Measurements from ENCODE around the gene USP17L10. TPM values are rescaled to one million over a fixed set of nuclear protein-coding genes. Genes with fewer than 3 reads are reported as not detected.
"Not testable (repeated sequence)": the region's sequence is repeated elsewhere in the genome, so short reads cannot be mapped to it uniquely, and the experiment has no call there.

USP17L10 gene
- total and polyA plus RNA-seq, 2 experiments from 2014 or later: not detected

GRCh38 chr4:9230249-9230648, 19.8 kb downstream of the USP17L10 start:
- H3K9me2 ChIP-seq (ENCODE audit: insufficient read depth); H3K36me3 ChIP-seq (ENCODE audit: low read depth); H3K9me3 ChIP-seq (ENCODE audit: low read depth); H3K4me2 ChIP-seq (ENCODE audit: unreplicated experiment); H3K27ac ChIP-seq; H4K20me1 ChIP-seq (ENCODE audit: insufficient read depth); H3F3A ChIP-seq (ENCODE audit: insufficient read depth); H3K4me3 ChIP-seq; H3K79me2 ChIP-seq (ENCODE audit: insufficient read depth); H2AFZ ChIP-seq; H3K4me1 ChIP-seq (ENCODE audit: insufficient read depth); DNase-seq; in situ Hi-C loops (cut with MboI); H3K9ac ChIP-seq; H3K27me3 ChIP-seq (replicated peaks; ENCODE audit: insufficient read depth): not testable (repeated sequence)
- WGBS, 2 experiments (ENCODE audit: low coverage in 1 of 2, low lambda C conversion rate in 2 of 2, missing lambda C conversion rate in 2 of 2): 47 to 53% methylated on average over 5 of the region's 8 CpGs

- H3K4me3 ChIP-seq; H3F3A ChIP-seq (ENCODE audit: insufficient read depth); H2AFZ ChIP-seq; H3K9me2 ChIP-seq (ENCODE audit: insufficient read depth); H3K79me2 ChIP-seq (ENCODE audit: insufficient read depth); H3K36me3 ChIP-seq (ENCODE audit: low read depth); H3K9ac ChIP-seq; H3K4me1 ChIP-seq (ENCODE audit: insufficient read depth); H3K4me2 ChIP-seq (ENCODE audit: unreplicated experiment); H4K20me1 ChIP-seq (ENCODE audit: insufficient read depth); in situ Hi-C loops (cut with MboI); DNase-seq; H3K9me3 ChIP-seq (ENCODE audit: low read depth); H3K27ac ChIP-seq; H3K27me3 ChIP-seq (replicated peaks; ENCODE audit: insufficient read depth): not testable (repeated sequence)
- no CpG with 5 or more reads among the region's 15 CpGs for WGBS, 2 experiments (ENCODE audit: low coverage in 1 of 2, low lambda C conversion rate in 2 of 2, missing lambda C conversion rate in 2 of 2)
These were observed 23.6 kb downstream of the USP17L10 start, which contains the start of gene USP17L15 for GRCh38 chr4:9234085-9234484. Gene USP17L15, plus strand, starts transcription at chr4:9234385. Its CDS starts 0 bp downstream, at chr4:9234385.

GRCh38 chr4:9238461-9238860, 28.0 kb downstream of the USP17L10 start:
- H3K27me3 ChIP-seq (replicated peaks; ENCODE audit: insufficient read depth); H3K9me3 ChIP-seq (ENCODE audit: low read depth); H3K27ac ChIP-seq; H3K4me3 ChIP-seq; H3K9me2 ChIP-seq (ENCODE audit: insufficient read depth); H2AFZ ChIP-seq; H3F3A ChIP-seq (ENCODE audit: insufficient read depth); in situ Hi-C loops (cut with MboI); H3K36me3 ChIP-seq (ENCODE audit: low read depth); H4K20me1 ChIP-seq (ENCODE audit: insufficient read depth); H3K9ac ChIP-seq; DNase-seq; H3K4me1 ChIP-seq (ENCODE audit: insufficient read depth); H3K79me2 ChIP-seq (ENCODE audit: insufficient read depth); H3K4me2 ChIP-seq (ENCODE audit: unreplicated experiment): not testable (repeated sequence)
- WGBS, 2 experiments (ENCODE audit: low coverage in 1 of 2, low lambda C conversion rate in 2 of 2, missing lambda C conversion rate in 2 of 2): 40% methylated on average over 3 to 4 of the region's 12 CpGs

- H3F3A ChIP-seq (ENCODE audit: insufficient read depth); H3K27me3 ChIP-seq (replicated peaks; ENCODE audit: insufficient read depth); H3K36me3 ChIP-seq (ENCODE audit: low read depth); H2AFZ ChIP-seq; H3K4me1 ChIP-seq (ENCODE audit: insufficient read depth); H3K79me2 ChIP-seq (ENCODE audit: insufficient read depth); H3K9me2 ChIP-seq (ENCODE audit: insufficient read depth); H4K20me1 ChIP-seq (ENCODE audit: insufficient read depth); in situ Hi-C loops (cut with MboI); H3K27ac ChIP-seq; DNase-seq; H3K4me3 ChIP-seq; H3K9ac ChIP-seq; H3K9me3 ChIP-seq (ENCODE audit: low read depth); H3K4me2 ChIP-seq (ENCODE audit: unreplicated experiment): not testable (repeated sequence)
- 61 to 67% methylated on average over 12 of the region's 14 CpGs for WGBS, 2 experiments (ENCODE audit: low coverage in 1 of 2, low lambda C conversion rate in 2 of 2, missing lambda C conversion rate in 2 of 2)
These were observed 33.1 kb downstream of the USP17L10 start, which contains the start of gene USP17L17 for GRCh38 chr4:9243579-9243978. Gene USP17L17, plus strand, starts transcription at chr4:9243879. Its CDS starts 0 bp downstream, at chr4:9243879.

GRCh38 chr4:9247953-9248680, 37.7 kb downstream of the USP17L10 start, which contains the start of gene USP17L18:
Gene USP17L18, plus strand, starts transcription at chr4:9248630. Its CDS starts 0 bp downstream, at chr4:9248630.
- H3F3A ChIP-seq (ENCODE audit: insufficient read depth); H2AFZ ChIP-seq; H3K79me2 ChIP-seq (ENCODE audit: insufficient read depth); H3K9me2 ChIP-seq (ENCODE audit: insufficient read depth); H3K4me1 ChIP-seq (ENCODE audit: insufficient read depth); H3K4me2 ChIP-seq (ENCODE audit: unreplicated experiment); in situ Hi-C loops (cut with MboI); H3K27me3 ChIP-seq (replicated peaks; ENCODE audit: insufficient read depth); H3K9me3 ChIP-seq (ENCODE audit: low read depth); H4K20me1 ChIP-seq (ENCODE audit: insufficient read depth); H3K36me3 ChIP-seq (ENCODE audit: low read depth); H3K4me3 ChIP-seq; DNase-seq; H3K27ac ChIP-seq; H3K9ac ChIP-seq: not testable (repeated sequence)
- WGBS, 2 experiments (ENCODE audit: low coverage in 1 of 2, low lambda C conversion rate in 2 of 2, missing lambda C conversion rate in 2 of 2): 60% methylated on average over 17 to 18 of the region's 26 CpGs

- H4K20me1 ChIP-seq (ENCODE audit: insufficient read depth); H3K4me3 ChIP-seq; H3K9me3 ChIP-seq (ENCODE audit: low read depth); H3K27me3 ChIP-seq (replicated peaks; ENCODE audit: insufficient read depth); H3K9ac ChIP-seq; DNase-seq; in situ Hi-C loops (cut with MboI); H3K4me2 ChIP-seq (ENCODE audit: unreplicated experiment); H2AFZ ChIP-seq; H3K9me2 ChIP-seq (ENCODE audit: insufficient read depth); H3K4me1 ChIP-seq (ENCODE audit: insufficient read depth); H3F3A ChIP-seq (ENCODE audit: insufficient read depth); H3K79me2 ChIP-seq (ENCODE audit: insufficient read depth); H3K36me3 ChIP-seq (ENCODE audit: low read depth); H3K27ac ChIP-seq: not testable (repeated sequence)
- no CpG with 5 or more reads among the region's 13 CpGs for WGBS, 2 experiments (ENCODE audit: low coverage in 1 of 2, low lambda C conversion rate in 2 of 2, missing lambda C conversion rate in 2 of 2)
These were observed 42.6 kb downstream of the USP17L10 start, which contains the start of gene USP17L19 for GRCh38 chr4:9253078-9253477. Gene USP17L19, plus strand, starts transcription at chr4:9253378. Its CDS starts 0 bp downstream, at chr4:9253378.

- WGBS, 2 experiments (ENCODE audit: low coverage in 1 of 2, low lambda C conversion rate in 2 of 2, missing lambda C conversion rate in 2 of 2): no CpG with 5 or more reads among the region's 15 CpGs
- H3K9me3 ChIP-seq (ENCODE audit: low read depth); H3K27me3 ChIP-seq (replicated peaks; ENCODE audit: insufficient read depth); H3F3A ChIP-seq (ENCODE audit: insufficient read depth); H3K36me3 ChIP-seq (ENCODE audit: low read depth); H3K4me3 ChIP-seq; H3K4me1 ChIP-seq (ENCODE audit: insufficient read depth); H3K79me2 ChIP-seq (ENCODE audit: insufficient read depth); H3K27ac ChIP-seq; in situ Hi-C loops (cut with MboI); H4K20me1 ChIP-seq (ENCODE audit: insufficient read depth); H2AFZ ChIP-seq; DNase-seq; H3K9me2 ChIP-seq (ENCODE audit: insufficient read depth); H3K4me2 ChIP-seq (ENCODE audit: unreplicated experiment); H3K9ac ChIP-seq: not testable (repeated sequence)
These were observed 47.4 kb downstream of the USP17L10 start, which contains the start of gene USP17L20 for GRCh38 chr4:9257824-9258223. Gene USP17L20, plus strand, starts transcription at chr4:9258124. Its CDS starts 0 bp downstream, at chr4:9258124.
